Keratinocyte (primary cell): ENCODE data around the gene TRAPPC11. TPM values are rescaled to one million over a fixed set of nuclear protein-coding genes. Genes with fewer than 3 reads are reported as not detected.

ENCODE experiments used
- DNase-seq: peaks from one replicate; pipeline ENCODE4 v3.0.0-alpha.2; 2011; ENCODE audit warnings: low read depth, missing footprints, low spot score
- FAIRE-seq: peaks from 2 replicates; lab custom pipeline; 2011; peaks lifted over from hg19 to GRCh38; lab: Jason Lieb, UNC
- H2AFZ ChIP-seq: 2 replicates; pipeline ENCODE4 v1.6.0; 2012; ENCODE audit warnings: low read length, control low read depth, inconsistent platforms; ENCODE audit not compliant: control insufficient read depth
- H3K27ac ChIP-seq: 2 replicates; pipeline ENCODE4 v1.5.1; 2011; ENCODE audit warnings: low read length; ENCODE audit not compliant: control insufficient read depth, insufficient read depth
- H3K27me3 ChIP-seq: 3 replicates; pipeline ENCODE4 v1.6.0; 2011; ENCODE audit warnings: low read length; ENCODE audit not compliant: control insufficient read depth, insufficient read depth; ENCODE audit errors: extremely low read depth
- H3K36me3 ChIP-seq, 2 experiments: 2 replicates in 1 of 2; 3 replicates in 1 of 2; pipeline ENCODE4 v1.5.1; 2011; ENCODE audit warnings: low read length in 2 of 2, mild to moderate bottlenecking in 1 of 2; ENCODE audit not compliant: control insufficient read depth in 2 of 2, insufficient read depth in 2 of 2; ENCODE audit errors: extremely low read depth in 1 of 2
- H3K4me1 ChIP-seq: 3 replicates; pipeline ENCODE4 v1.5.1; 2011; ENCODE audit warnings: low read length; ENCODE audit not compliant: control insufficient read depth, insufficient read depth; ENCODE audit errors: extremely low read depth
- H3K4me2 ChIP-seq: 3 replicates; pipeline ENCODE4 v1.6.0; 2011; ENCODE audit warnings: low read depth, low read length; ENCODE audit not compliant: control insufficient read depth, insufficient read depth; ENCODE audit errors: extremely low read depth
- H3K4me3 ChIP-seq, 3 experiments: fragments of 200-600 bp in 1 of 3; sonication (generic) in 1 of 3; 2 replicates in 2 of 3; 3 replicates in 1 of 3; pipeline ENCODE4 v1.5.1; 2011 to 2016; ENCODE audit warnings: low read length in 3 of 3, mild to moderate bottlenecking in 3 of 3, control low read depth in 2 of 3, inconsistent platforms in 1 of 3, low read depth in 1 of 3, mixed read lengths in 1 of 3, mixed run types in 1 of 3, moderate library complexity in 1 of 3; ENCODE audit not compliant: control insufficient read depth in 2 of 3, insufficient read depth in 2 of 3; ENCODE audit errors: extremely low read depth in 1 of 3
- H3K79me2 ChIP-seq: 2 replicates; pipeline ENCODE4 v1.6.0; 2012; ENCODE audit warnings: low read length; ENCODE audit not compliant: control insufficient read depth, insufficient read depth
- H3K9ac ChIP-seq: 3 replicates; pipeline ENCODE4 v1.6.0; 2011; ENCODE audit warnings: low read length; ENCODE audit not compliant: control insufficient read depth, insufficient read depth; ENCODE audit errors: extremely low read depth
- H3K9me1 ChIP-seq: 3 replicates; pipeline ENCODE4 v1.6.0; 2011; ENCODE audit warnings: low read length; ENCODE audit not compliant: control insufficient read depth, insufficient read depth; ENCODE audit errors: extremely low read depth
- H3K9me3 ChIP-seq: 2 replicates; pipeline ENCODE4 v1.5.1; 2012; ENCODE audit warnings: low read depth, low read length; ENCODE audit not compliant: control insufficient read depth
- H4K20me1 ChIP-seq: 3 replicates; pipeline ENCODE4 v1.6.0; 2011; ENCODE audit warnings: low read length; ENCODE audit not compliant: control insufficient read depth, insufficient read depth; ENCODE audit errors: extremely low read depth
- EZH2 ChIP-seq: IDR thresholded peaks from one replicate; pipeline ENCODE4 v1.6.1; 2012; ENCODE audit warnings: inconsistent platforms, mild to moderate bottlenecking, low read length, moderate library complexity
- dilution Hi-C: fragments of 300-500 bp; cut with MboI; formaldehyde crosslinking; loops from one replicate; pipeline ENCODE4 v1.7.0; 2020; ENCODE audit warnings: low sequenced_read_pairs; ENCODE audit not compliant: extremely low pct_ligation_motif_present
- polyA plus RNA-seq, 5 experiments: library from polyadenylated mRNA; depleted of rRNA in 3 of 5; stranded (reverse) in 3 of 5; stranded (forward) in 1 of 5; unstranded in 1 of 5; fragments of >200 nt; gene quantifications; 1 replicate in 1 of 5; 2 replicates in 3 of 5; 3 replicates in 1 of 5; pipeline versions ENCODE4 v1.2.1 to v1.2.3, GENCODE V29; 2011 to 2012; ENCODE audit warnings: missing spikeins in 2 of 5, low read depth in 1 of 5, low replicate concordance in 1 of 5
- TF ChIP-seq, protein P1 (sequence below), 3 experiments: IDR thresholded peaks in 1 of 3; conservative IDR thresholded peaks in 1 of 3; optimal IDR thresholded peaks in 1 of 3; 2 replicates in 2 of 3; 3 replicates in 1 of 3; pipeline versions ENCODE3 to v1.5.1; 2011; ENCODE audit warnings: low read length in 3 of 3, mild to moderate bottlenecking in 3 of 3, moderate library complexity in 2 of 3, control low read depth in 1 of 3, inconsistent platforms in 1 of 3; ENCODE audit not compliant: insufficient read depth in 2 of 3; ENCODE audit errors: extremely low read depth in 1 of 3

TRAPPC11 gene
- polyA plus RNA-seq, 1 donor (not counting 4 experiments of a cell fraction or from before 2014, with no cell fraction given) = 42.5 TPM

- H3K36me3 ChIP-seq = peaks cover 5 to 6% of the 10 kb centered on the region in 2 experiments
- TF ChIP-seq, protein P1, sequence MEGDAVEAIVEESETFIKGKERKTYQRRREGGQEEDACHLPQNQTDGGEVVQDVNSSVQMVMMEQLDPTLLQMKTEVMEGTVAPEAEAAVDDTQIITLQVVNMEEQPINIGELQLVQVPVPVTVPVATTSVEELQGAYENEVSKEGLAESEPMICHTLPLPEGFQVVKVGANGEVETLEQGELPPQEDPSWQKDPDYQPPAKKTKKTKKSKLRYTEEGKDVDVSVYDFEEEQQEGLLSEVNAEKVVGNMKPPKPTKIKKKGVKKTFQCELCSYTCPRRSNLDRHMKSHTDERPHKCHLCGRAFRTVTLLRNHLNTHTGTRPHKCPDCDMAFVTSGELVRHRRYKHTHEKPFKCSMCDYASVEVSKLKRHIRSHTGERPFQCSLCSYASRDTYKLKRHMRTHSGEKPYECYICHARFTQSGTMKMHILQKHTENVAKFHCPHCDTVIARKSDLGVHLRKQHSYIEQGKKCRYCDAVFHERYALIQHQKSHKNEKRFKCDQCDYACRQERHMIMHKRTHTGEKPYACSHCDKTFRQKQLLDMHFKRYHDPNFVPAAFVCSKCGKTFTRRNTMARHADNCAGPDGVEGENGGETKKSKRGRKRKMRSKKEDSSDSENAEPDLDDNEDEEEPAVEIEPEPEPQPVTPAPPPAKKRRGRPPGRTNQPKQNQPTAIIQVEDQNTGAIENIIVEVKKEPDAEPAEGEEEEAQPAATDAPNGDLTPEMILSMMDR (optimal IDR thresholded peaks at IDR 0.05 in 1 of 3, IDR thresholded peaks at IDR 0.05 in 1 of 3, conservative IDR thresholded peaks at IDR 0.05 in 1 of 3; ENCODE audit: extremely low read depth in 1 of 3, insufficient read depth in 2 of 3, low read length in 3 of 3) = no peak
- TF ChIP-seq EZH2 = no peak
- no peaks in the 10 kb centered on the region for H3K4me1 ChIP-seq
- dilution Hi-C loops = no loop called here
- H3K79me2 ChIP-seq = no peaks in the 10 kb centered on the region
- no peak overlapping the region for H3K9ac ChIP-seq
- DNase-seq (no peak), FAIRE-seq (no peak)
- no peak overlapping the region for H3K27ac ChIP-seq
- H2AFZ ChIP-seq = no peak overlapping the region
- H3K9me1 ChIP-seq = no peaks in the 10 kb centered on the region
- H3K4me2 ChIP-seq = no peak overlapping the region
- H4K20me1 ChIP-seq = no peaks in the 10 kb centered on the region
- no peaks in the 10 kb centered on the region for H3K27me3 ChIP-seq
- H3K9me3 ChIP-seq = no peaks in the 10 kb centered on the region
- H3K4me3 ChIP-seq = no peak overlapping the region
Observed at GRCh38 chr4:183675625-183676024, 16.5 kb downstream of the TRAPPC11 start.

DNA sequence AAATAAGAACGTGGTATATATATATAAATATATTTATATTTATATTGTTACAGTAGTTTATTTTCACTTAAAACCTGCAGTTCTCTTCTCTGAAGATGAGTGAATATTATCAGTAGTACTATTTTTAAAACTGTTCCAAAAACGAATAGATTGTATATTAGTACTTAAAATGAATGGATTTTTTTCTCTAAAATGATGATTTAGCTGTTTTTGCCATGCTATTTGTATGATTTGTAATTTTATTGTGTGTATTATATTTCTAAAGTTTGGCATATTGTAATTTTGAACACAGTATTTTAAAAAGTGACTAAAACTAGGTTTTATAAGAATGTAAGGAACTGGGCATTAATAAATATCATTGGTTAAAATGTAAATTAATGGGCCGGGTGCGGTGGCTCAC, 22.0 kb downstream of the TRAPPC11 start:
- H3K9me1 ChIP-seq = no peaks in the 10 kb centered on the region
- H3K9ac ChIP-seq = no peak overlapping the region
- no peak overlapping the region for H2AFZ ChIP-seq
- H3K36me3 ChIP-seq = peaks cover 9 to 10% of the 10 kb centered on the region in 2 experiments
- no peaks in the 10 kb centered on the region for H3K27me3 ChIP-seq
- TF ChIP-seq, protein P1 (optimal IDR thresholded peaks at IDR 0.05 in 1 of 3, IDR thresholded peaks at IDR 0.05 in 1 of 3, conservative IDR thresholded peaks at IDR 0.05 in 1 of 3; ENCODE audit: extremely low read depth in 1 of 3, insufficient read depth in 2 of 3, low read length in 3 of 3) = no peak
- no peak for TF ChIP-seq EZH2
- no peaks in the 10 kb centered on the region for H4K20me1 ChIP-seq
- DNase-seq (no peak), FAIRE-seq (no peak)
- no peak overlapping the region for H3K27ac ChIP-seq
- no peaks in the 10 kb centered on the region for H3K9me3 ChIP-seq
- dilution Hi-C loops = no loop called here
- no peaks in the 10 kb centered on the region for H3K4me1 ChIP-seq
- H3K4me2 ChIP-seq = no peak overlapping the region
- no peak overlapping the region for H3K4me3 ChIP-seq
- no peaks in the 10 kb centered on the region for H3K79me2 ChIP-seq
